Hippocampal formation (tissue), 2 donors: Measurements from ENCODE around the gene ESR1.
"Not testable (repeated sequence)": the region's sequence is repeated elsewhere in the genome, so short reads cannot be mapped to it uniquely, and the experiment has no call there.

Experiments used
- DNase-seq, 2 donors: peaks; one replicate each; lab custom pipeline; 2025; lab: John Stamatoyannopoulos, UW

The ESR1 gene

DNA sequence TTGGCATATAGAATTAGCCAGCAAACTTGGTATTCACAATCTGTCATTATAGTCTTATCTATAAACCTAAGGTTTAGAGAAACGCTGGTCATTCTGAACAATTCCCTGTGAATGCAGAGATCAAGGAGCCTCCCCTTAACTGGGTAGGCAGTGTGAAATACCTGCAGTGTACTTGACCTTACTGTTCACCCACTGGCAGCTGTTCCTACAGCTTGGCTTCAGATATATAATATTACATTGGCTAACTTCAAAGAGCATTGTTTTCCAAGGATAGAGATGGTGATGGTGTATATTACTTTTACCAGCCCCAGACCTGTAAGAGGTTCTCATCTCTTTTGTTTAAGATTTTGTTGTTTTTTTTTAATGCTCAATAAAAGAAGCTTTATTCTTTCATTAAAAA, 168.3 kb downstream of the ESR1 start:
- no peak for DNase-seq

DNA sequence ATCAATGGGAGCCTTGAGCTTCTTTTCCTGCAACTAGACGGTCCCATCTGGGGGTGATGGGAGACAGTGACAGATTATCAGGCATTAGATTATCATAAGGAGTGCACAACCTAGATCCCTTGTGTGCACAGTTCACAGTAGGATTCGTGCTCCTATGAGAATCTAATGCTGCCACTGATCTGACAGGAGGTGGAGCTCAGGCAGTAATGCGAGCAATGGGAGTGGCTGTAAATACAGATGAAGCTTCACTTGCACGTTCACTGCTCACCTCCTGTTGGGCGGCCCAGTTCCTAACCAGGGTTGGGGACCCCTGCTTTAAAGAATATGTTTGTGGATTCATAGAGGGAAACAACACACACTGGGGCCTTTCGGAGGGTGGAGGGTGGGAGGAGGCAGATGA, 180.7 kb downstream of the ESR1 start:
- DNase-seq = not testable (repeated sequence)

DNA sequence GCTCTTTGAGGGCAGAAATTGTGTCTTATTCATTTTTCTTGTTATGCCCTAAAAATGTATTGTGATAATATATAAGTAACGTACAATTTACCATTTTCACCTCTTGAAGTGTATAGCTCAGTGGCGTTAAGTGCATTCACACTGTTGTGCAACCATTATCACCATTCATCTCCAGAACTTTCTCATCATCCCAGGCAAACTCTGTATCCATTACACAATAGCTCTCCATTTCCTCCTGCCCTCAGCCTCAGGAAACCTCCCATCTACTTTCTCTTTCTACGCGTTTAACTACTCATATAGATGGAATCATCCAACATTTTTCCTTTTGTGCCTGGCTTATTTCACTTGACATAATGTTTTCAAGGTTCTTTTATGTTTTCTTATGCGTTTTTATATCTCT, 184.6 kb downstream of the ESR1 start:
- DNase-seq = no peak

DNA sequence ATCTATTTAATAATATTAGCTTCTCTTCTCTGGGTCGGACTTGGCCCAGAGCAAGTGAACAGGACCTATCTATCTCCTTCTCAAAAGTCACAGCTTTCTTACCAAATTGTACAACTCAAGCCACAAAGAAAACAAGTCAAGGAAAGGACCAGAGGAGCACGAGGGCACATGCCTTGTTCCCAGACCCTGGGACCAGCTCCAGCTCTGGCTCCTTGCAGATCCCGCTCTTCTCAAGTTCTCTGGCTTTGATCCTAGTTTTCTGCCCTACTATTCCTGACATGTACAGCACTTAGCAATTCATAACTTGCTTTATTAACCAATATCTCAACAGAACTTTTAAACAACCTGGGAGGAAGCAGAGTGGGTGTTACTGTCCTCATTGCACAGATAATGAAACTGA, 185.9 kb downstream of the ESR1 start:
- DNase-seq = no peak

DNA sequence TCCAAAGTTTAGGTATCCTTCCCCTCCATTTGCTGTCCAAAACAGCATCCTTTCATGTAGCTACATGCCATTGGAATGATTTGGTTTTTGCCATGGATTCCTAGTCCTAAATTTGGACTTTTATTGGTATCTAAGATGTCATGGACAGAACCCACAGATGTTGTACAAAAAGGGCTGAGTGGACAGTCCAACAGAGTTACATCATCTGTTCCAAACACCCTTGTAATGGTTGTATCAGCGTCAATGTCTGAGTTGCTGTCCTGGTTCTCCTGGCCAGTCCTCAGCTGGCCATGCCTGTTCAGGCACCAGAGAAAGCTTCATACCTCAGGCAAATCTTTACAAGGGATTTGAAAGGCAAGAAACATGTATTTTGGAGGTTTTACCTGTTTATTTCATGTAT, 191.3 kb downstream of the ESR1 start:
- DNase-seq = no peak

DNA sequence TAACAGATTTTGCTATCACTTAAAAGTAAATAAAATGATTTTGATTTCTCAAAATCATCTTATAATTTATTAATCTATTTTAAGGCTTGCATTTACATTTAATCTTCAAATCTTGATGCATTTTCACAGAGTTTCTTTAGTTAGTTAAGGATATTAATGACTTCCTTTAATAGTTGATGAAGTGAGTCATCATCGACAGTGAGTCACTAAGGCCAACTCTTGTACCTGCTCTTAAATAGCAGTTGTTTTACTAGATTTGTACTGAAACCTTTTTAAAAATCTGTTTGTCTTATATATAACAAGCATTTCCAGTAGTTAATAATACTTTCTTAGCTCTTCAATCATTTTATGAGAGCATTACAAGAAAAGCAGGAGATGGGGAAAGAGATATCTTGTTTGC, 191.7 kb downstream of the ESR1 start:
- no peak for DNase-seq

DNA sequence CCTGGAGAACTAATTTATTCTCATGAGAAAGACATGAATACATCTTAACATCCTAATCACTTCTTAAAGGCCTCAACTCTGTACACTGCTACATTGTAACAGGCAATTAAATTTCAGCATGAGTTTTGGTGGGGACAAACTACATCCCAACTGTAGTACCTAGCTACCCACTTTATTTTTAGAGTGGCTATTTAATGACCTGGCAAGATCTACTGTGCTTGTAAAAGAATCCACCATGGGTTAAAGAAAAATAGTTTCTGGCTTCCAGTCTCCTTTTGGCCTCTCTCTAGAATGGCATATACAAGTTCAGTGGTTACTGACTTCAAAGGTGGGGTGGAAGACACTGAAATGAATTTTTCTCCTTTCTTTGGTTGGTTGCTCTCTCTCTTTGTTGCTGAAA, 193.9 kb downstream of the ESR1 start:
- DNase-seq = no peak

DNA sequence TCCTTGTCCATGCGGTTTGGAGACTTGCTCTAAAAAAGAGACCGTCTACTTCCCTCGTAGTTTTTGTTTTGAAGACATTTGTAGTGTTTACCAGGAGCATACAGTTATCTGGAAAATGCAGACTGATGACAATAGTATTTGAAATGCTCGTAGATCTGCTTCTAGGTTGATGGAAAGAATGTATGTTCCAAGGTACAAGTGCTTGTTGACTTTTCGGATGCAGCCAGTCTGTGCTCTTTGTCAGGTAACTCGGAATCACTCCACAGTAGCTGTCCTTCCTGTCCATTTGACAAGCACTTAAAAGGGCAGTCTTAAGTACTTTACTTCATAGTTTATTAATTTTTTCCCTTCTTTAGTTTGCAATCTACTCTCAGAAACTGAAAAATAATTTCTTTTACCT, 194.8 kb downstream of the ESR1 start:
- no peak for DNase-seq

DNA sequence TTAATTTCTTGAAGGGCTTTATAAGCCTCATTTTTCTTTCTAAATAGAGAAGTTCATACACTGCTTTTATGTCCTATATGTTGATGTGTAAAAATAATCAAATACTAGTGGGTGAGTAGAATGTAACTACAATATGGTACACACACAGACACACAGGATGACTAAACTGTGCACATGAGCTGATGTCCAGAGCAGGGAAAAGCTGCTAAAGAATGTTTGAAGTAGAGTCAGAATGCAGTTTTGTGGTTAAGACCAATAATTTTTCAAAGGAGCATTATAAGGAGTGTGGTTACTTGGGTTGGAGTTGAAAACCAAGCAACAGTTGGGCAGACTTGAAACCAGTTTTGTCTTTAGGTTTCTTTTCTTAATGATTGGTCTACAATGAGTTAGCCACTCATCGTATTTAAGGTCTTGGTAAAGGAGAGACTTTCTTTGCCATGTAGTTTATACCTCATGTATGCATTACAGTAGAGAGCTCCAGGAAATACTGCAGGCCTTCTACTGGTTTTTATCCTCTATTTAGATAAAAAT, 196.6 kb downstream of the ESR1 start:
- DNase-seq = no peak

DNA sequence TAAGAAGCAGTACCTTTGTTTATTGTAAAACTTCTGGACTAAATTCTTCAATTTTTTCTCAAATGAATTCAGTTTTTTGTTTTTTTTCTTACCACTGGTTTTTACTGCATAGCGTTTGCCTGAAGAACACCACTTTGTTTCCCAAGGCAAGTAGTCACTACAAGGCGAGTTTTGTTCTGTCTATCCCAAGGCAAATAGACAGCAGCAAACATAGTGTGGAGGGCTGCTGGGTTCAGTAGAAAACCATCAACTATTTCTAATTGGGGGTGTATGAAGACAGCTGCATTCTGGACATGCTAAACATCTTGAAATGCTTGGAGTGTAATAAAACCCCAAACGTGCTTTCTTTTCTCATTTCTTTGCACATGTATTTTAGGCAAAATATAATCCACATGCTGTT, 197.4 kb downstream of the ESR1 start:
- no peak for DNase-seq

DNA sequence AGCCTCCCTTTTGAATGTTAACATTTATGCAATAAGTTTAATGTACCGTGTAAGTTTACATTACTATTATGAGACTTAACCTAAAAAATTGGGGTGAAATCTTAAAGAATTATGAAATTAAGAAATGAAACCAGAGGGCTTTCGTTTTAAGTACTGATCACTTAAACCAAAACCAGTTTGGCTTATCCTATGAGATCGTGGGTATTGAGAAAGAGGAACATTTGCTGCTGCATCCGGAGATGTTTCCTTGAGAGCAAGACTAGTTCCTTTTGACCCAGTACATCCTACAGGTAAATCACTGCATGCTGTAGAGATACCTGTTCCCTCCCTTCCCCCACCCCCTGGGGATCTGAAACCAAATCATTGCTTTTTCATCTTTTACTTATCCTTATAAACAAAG, 201.3 kb downstream of the ESR1 start:
- no peak for DNase-seq

DNA sequence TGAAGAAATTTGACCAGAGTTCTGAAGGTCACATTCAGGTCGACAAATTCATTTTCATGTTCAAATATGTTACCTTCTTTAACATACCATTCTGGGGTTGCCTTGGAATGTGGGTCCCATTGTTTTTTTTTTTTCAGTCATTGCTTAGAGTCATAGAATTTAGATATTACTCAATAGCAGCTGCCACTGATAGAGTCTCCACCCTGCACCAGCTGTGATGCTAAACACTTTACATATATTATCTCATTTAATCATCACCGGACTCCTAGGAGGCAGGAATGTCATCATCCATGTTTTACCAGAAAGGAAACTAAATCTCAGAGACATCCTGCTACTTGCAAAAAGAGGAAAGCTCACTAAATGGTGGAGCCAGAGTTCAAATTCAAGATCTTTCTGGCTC, 204.7 kb downstream of the ESR1 start:
- DNase-seq = no peak

DNA sequence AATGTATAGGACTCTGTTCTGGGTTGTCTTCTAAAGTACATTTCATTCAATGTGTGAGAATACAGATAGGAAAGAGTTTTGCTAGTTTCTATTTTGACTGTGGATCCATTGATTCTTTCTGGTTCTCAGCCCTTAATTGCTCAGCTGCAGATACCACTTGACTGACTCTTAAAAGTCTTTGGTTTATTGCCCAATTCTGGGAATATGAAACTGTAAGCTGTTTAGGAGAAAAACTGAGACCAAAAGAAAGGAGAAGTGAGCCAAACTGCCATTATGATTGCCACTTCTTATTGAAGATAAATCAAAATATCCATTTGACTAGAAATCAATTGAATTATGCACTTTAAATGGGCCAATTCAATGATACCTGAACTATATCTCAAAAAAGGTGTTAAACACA, 211.4 kb downstream of the ESR1 start:
- DNase-seq = no peak

DNA sequence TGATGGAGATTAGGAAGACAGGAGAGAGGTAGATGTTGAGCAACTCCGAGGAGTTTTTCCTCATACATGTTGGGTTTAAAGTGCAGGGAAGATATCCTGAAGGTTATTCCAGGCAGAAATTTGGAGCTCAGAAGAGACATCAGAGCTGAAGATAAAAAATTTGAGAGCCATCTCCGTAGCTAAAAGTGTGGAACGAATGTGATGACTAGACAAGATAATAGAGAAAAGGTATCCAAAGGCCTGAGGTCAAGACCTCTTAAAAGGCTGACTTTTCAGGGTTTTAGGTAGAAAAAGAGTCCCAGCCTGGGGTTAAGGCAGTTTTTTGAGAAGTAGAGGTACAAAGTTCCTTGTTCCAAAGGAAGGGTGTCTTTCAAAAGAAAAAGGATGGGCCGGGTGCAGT, 214.8 kb downstream of the ESR1 start:
- no peak for DNase-seq

DNA sequence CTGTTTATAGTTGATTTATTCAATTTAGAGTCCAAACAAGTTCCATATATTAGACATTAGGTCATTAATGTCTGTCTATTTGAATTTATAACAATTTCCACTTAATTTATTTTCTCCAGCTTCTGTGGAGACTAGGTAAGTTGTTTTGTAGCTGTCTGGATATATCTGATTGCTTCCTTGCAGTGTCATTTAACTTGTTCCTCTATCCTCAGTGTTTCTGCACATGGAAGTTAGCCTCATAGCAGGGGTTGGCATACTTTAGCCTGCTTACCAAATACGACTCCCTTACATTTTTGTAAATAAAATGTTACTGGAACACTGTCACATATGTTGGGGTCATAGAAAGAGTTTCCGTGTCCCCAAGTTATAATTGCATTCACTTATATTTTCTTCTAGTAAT, 216.1 kb downstream of the ESR1 start:
- no peak for DNase-seq

DNA sequence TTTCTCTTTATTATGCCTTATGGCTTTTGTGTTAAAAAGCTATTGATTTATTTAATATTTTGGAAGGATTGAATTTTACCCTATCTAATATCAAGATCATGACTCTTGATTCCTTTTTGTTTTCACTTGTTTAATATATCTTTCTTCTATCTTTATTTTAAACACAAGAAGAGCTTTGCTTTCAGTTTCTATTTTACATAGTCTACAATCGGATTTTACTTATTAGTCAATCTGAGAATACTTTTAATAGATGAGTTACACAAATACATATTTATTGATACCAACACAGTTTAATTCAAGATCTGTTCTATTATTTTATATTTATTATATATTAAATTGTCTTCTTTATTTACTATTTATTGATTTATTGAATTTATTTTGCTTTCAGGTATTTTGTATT, 218.8 kb downstream of the ESR1 start:
- no peak for DNase-seq

DNA sequence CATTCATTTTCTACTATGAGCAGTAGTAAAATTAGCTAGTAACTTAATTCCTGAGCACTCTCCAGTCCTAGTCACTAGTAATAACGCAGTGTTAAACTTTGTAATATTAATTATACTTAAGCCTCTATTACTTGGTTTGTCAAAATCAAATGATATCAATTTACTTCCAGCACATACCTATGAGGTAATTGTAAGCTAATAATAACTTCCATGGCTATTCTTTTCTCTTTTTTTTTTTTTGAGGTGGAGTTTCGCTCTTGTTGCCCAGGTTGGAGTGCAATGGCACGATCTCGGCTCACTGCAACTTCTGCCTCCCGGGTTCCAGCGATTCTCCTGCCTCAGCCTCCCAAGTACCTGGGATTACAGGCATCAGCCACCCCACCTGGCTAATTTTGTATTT, 219.3 kb downstream of the ESR1 start:
- DNase-seq = not testable (repeated sequence)

DNA sequence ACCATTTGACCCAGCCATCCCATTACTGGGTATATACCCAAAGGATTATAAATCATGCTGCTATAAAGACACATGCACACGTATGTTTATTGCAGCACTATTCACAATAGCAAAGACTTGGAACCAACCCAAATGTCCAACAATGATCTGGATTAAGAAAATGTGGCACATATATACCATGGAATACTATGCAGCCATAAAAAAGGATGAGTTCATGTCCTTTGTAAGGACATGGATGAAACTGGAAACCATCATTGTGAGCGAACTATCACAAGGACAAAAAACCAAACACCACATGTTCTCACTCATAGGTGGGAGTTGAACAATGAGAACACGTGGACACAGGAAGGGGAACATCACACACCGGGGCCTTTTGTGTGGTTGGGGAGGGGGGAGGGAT, 226.3 kb downstream of the ESR1 start:
- not testable (repeated sequence) for DNase-seq

DNA sequence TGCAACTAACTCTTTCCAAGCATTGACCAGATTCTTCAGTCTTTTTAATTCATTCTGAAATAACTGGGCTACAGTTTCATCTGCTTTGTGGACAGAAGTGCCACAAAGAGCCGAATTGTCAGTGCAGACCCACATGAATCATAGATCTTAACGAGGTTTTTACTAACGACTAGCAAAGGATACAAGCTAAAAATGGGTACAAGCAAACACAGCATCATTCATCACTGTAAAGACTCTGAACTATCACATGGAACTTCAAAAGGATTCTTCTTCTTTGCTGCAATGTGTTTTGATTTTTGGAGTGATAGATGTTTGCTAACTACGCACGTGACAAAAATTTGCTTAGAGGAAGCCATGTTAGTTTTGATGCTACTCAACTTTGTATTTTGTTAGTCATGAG, 227.1 kb downstream of the ESR1 start:
- DNase-seq = no peak

DNA sequence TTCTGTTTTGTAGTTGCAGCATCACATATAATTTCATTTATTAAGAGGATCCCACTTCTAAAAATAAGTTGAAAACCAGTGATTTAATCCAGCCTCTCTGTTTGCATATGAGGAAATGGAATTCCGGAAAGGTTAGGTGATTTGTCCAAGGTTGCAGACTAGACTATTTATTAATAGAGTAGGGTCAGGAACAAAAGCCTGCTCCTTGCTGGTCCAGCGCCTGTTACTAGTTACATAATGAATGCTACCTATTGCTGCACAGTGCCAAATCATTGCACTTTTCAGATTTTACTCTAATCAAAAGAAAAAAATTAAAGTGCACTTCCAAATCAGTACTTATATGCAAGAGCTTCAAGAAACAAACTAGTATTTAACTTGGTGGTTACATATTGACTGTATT, 238.6 kb downstream of the ESR1 start:
- DNase-seq = no peak

DNA sequence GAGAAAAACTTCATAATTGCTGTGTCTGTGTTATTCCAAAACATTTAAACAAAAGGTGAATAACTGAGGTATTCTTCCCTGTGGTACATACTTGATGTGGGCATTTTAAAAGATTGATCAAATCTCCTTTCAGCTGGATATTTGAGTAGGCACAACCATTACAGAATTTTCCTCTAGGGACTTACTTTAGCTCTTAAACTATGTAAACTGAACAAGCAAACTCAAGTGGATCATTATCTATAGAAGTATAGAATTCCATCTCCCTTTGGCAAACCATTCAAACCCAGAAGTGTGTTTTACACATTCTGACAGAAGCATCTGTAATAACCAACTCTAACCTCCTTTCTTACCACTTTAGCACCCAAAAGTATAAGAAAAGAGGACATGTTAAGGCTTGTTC, 241.4 kb downstream of the ESR1 start:
- no peak for DNase-seq

DNA sequence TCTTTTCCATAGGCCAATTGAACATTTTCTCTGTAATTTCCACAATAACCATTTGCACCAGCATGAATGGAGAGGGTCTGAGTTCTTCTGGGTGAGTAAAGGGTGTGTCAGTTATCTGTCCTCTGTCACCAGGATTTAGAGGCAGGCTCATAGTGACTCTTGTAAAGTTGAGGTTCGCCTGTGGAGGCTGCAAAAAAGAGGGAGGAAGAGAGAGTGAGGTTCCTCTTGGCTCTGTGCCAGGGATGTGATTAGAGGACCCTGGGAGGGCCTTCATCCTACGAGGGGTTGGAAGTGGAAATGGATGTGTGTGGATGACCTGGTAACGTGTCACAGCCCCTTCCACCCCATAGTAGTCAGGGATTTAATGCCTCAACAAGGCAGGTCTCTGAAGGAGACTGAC, 242.0 kb downstream of the ESR1 start:
- DNase-seq = no peak

DNA sequence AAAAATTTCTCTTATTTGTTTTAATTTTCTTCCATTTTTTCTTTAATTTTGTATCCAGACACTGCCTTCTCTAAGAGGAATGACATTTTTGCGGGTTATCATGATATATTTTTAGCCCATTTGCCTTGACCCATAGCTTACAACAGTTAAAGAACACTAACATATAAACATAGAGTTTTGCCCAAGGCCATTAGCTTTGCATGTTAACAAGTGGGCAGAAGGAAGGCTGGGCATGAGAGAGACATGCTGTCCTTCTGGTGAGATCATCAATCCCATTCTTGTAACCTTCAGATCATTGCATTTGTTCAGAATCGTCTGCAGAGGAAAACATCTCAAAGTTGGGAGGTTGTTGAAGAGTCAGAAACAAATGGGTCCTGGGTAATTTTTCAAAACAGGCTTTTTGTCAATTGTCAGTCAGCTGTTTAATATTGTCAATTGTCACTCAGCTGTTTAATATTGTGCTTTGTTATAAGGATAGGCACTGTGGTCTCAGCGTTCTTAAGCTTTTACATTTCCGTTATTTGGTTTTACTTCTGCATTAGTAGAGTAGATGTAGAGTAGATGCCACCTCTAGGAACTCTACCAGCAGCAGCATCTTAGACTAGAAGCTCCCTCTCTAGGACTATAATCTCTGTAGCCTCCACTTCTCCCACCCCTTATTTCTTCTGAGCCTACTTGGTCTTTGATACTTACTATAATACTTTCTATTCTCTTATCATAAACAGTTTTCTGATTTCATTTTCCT, 243.1 kb downstream of the ESR1 start:
- DNase-seq = no peak

DNA sequence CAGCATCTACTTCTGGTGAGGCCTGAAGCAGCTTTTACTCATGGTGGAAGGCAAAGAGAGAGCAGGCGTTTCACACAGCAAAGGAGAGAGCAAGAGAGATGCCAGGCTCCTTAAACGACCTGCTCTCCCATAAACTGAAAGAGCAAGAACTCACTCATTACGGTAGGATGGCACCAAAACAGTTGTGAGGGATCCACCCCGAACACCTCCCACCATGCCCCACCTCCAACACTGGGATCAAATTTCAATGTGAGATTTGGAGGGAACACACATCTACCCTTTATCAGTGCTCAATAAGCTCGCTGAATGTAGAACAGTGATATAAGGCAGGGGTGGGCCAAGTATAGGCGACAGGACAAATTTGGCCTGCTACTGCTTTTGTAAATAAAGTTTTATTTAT, 244.6 kb downstream of the ESR1 start:
- no peak for DNase-seq
